NCI-H510A (cell line): Measurements from ENCODE around the gene WDR5.

Source experiments
- DNase-seq: peaks from one replicate; lab custom pipeline; 2025; lab: John Stamatoyannopoulos, UW

Gene WDR5

DNA sequence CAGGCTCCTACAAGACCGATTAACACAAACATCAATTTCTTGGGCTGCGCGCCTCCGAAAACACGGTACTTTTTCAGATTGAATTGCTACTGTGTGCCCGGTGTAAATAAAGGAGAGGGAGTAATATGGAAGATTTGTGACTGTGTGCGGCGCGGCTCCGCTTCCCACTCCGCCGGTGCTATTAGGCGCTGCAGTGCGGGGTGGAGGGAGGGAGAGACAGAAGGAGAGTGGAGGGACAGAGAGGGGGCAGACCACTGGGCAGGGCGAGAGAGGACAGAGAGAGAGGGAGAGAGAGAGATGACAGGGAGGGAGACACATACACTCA, 53.2 kb downstream of the WDR5 start:
- DNase-seq, result no peak

DNA sequence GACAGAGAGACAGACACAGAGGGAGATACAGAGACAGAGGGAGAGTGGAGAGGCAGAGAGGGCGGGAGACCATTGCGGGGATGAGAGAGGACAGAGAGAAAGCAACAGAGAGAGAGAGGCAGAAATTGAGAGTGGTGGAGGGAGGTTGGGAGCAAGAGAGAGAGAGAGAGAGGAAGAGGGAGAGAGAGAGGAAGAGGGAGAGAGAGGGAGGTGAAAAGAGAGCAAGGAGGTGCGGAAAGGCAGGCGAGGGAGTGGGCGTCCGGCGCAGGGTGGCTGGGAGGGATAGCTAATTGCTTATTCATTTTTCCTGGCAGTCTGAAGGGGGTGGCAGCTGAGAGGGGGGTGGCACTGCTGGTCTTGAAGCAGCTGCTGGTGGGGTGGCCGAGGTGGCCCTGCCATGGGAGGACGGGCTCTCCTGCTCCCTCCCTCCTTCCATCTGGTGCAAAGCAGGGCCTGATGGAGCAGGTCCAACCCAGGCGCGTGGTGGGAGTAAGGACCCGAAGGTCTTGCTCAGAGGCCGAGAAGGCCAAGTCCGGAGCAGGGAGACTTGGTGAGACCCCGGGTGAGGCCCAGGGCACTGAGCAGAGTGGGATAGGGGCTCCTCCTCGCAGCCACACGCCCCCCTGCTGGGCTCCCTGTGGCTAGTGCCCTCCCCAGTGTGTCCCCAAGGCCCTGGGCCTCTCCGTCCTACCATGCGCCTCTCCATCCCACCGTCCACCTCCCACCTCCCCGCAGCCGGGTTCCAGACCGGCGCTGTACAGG, 53.8 kb downstream of the WDR5 start:
- DNase-seq, result no peak

DNA sequence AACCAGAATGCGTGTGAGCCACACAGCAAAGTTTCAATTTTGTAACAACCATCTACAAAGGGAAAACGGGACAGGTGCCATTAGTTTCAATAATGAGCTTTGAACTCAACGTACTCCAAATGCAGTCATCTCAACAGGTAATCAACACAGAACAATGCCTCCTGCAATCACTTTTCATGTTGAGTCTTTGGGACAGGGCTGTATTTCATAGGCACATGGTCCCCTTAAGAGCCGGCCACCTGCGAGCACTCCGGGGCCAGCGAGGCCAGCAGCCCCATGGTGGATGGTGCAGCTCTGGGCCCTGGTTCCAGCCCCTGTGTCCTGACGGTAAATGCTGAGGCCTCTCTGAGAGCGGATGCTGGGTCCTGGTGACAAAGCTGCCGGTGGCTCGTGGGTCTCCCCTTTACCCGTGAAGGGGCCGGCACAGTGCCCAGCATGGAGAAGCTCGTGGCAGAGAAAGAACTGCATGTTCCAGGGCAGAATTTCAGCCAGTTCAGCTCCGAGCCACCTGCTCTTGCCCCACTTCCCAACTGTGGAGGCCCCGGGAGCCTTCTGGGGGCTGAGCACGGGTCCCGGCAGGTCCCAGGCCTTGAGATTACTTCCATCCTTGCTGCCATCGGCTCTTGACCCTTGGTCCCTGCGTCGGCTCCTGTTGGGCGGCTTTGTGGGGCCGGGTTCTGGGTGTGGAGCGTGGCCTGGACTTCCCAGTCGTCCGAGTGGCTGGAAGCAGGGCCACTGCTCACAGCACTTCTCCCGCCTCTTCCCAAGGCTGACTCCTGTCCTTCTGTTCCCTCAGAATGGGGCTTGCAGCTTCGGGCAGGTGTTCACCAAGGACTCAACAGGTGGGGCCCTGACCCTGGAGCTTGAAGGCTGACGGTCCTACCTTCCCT, 54.6 kb downstream of the WDR5 start:
- no peak for DNase-seq

DNA sequence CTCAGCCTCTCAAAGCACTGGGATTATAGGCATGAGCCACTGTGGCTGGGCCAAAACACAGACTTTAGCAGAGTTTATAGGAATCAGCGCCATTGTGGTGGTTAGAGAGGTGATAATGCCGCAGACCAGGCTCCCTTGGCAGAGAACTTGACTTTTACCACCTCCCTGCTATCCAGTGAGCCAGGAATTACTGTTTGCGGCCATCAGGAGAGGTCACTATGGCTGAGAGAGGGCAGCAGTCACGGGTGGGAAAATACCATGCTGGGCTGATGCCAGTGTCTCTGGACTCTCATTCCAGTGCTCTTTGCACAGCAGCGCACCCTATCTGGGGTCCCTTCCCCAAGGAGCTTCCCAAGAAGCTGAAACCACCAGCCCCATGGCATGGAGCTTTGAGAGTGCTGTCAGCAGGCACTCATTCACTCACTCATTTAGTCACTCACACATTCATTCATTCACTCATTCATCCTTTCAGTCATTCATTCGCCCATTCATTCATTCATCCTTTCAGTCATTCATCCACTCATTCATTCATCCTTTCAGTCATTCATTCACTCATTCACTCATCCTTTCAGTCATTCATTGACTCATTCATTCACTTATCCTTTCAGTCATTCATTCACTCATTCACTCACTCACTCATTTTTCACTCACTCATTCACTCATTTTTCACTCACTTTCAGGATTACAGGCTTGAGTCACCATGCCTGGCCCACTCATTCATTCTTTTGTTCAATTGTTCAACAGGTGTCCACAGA, 55.8 kb downstream of the WDR5 start:
- no peak for DNase-seq

DNA sequence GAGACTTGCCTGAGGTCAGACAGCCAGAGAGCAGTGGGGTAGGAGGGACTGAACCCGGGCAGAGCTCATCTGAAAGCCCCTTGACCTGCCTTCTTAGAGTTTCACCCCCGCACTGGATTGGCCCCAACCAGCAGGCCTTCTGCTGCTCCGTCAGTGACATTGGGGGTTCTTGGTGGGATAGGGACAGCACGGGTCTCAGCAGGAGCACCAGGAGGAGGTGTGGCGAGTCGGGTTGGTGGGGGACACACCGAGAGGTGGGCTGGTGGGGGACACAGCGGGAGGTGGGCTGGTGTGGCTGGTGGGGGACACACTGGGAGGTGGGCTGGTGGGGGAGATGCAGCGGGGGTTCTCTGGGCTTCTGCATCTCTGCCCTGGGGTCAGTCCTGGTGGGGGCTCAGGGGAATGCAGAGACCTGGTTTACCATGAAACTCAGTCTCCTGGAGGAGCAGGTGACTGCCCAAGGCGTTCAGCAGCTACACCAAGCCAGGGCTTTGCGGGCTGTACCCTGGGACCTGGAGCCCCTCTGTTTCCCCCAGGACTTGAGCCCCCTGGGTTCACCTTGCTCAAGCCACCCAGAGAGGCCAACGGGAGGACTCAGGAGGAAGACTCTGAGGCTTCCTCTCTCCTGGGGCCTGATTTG, 56.5 kb downstream of the WDR5 start:
- DNase-seq, result no peak

DNA sequence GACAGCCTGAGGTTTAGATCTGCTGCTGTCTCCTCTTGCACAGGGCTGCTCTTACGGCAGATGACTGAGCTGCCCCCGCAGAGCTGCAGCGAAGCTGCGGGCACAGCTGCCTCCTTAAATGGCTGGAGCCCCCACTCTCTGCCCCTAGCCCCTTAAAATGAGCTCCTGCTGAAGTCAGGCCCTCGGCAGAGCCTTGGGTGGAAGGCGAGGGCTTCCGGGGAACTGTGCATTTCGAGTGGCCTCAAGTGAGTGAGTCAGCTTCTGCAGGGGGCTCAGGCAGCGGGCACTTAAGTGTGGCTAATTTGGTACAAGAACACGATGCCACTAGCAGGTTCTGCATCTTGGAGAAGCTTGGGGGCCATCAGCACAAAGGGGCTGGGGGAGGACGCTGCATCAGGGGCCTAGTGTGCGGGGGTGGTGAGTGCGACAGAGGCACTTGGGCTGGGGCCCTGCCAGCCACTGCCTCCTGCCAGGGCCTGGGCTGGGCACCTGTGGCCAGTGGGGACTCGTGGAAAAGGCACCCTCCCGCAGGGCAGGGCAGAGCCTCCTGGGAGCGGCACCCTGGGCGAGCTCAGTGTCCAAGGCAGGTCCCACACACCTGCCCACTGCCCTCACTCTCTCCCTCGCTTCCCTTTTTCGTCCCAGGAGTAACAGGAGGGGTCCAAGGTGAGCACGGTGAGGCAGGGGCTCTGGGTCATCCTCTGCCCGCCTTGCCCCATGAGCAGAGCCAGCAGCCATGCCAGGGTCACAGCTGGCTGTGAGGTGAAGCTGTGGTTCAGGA, 57.3 kb downstream of the WDR5 start:
- DNase-seq, result no peak

DNA sequence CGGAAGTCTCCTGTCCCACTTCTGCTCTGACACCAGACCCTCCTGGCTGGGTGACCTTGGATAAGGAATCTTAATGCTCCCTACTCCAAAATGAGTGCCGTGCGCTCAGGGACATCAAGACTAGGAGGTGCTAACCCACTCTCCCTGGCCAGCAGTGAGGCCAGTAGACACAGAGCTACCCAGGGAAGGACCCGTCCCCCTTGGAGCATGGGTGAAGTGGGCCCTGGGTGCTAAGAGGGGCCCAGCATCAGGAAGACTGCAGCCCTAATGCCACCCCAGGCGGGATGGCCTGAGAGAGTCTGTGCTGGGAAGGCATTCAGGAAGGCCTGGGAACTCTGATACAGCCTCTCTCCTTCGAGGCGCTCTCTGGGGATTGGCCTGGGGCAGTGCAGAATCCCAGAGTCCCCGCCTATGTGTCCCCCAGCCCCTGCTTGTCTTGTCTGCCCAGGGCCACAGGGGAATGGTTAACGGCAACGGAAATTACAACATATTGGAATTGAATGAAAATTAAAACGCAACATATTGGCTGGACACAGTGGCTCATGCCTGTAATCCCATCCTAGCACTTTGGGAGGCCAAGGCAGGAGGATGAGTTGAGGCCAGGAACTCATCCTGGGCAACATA, 58.1 kb downstream of the WDR5 start:
- no peak for DNase-seq

DNA sequence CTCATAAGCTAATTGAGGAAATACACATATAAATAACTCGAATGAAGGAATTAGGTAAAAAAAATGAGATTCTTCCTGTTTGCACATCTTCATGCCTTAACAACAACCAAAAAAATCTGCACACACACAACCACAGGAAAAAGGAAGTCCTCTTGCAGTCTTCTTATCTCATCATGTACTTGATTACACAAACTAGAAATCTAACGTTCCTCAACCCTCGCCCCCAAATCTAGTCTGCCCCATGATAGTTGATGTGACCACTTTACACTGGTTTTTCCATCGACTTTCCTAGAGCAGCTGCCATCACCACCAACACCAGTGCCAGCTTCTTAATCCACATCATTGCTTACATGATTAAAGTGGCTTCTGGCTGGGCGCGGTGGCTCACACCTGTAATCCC, 59.7 kb downstream of the WDR5 start:
- no peak for DNase-seq

DNA sequence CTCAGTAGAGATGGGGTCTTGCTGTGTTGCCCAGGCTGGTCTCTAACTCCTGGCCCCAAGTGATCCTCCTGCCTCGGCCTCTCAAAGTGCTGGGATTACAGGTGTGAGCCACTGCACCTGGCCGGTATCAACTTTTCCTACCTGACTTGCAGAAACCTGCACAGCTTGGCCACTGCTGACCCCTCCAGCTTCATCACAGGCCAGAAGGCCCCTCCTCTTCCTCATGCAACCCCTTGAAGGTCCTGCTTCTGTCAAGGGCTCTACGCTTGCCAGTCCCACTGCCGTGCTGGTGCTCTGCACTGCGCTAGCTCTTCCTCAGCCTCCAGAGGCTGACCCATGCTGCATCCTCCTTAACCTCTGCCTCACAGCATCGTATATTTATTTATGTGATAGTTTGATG, 61.0 kb downstream of the WDR5 start:
- DNase-seq, result no peak

DNA sequence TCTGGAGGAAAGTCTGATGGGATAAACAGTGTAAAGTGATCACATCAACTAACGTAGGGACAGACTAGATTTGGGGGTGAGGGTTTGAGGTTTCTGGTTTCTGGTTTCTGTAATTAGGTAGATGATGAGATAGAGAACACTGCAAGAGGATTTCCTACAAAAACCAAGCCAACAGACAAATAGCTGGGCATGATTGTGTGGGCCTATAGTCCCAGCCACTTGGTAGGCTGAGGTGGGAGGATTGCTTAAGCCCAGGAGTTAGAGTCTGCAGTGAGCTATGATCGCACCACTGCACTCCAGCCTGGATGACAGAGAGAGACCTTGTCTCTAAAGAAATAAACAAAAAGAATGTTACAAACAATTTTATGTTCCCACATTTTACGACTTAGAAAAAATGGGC, 62.9 kb downstream of the WDR5 start:
- DNase-seq, result no peak

DNA sequence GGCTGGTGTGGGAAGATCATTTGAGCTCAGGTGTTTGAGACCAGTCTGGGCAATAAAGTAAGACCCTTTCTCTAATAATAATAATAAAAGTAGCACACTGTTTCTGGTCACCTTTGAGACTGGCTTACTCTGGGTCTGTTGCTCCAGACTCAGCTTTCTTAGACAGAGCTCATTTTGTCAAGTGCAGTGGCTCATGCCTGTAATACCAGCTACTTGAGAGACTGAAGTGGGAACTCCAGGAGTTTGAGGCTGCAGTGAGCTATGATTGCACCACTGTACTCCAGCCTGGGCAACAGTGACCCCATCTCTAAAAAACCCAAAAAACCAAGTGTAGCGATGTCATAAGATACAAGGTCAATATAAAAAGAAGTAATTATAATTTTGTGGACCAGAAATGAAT, 64.8 kb downstream of the WDR5 start:
- no peak for DNase-seq

DNA sequence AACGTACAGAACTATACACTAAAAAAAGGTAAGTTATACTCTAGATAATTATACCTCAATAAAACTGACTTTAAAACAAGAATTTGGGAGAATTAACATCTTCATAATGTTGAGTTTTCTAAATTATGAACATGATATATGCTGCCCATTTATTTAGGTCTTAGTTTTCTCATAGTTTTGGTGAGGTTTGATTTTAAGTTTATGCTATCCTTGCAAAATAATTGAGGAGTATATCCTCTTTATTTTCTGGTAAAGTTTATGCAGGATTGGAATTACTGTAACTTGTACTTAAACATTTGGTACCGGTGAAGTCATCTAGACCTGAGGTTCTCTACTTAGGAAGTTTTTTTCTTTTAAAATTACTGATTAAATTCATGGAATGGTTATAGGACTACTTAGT, 67.3 kb downstream of the WDR5 start:
- DNase-seq, result no peak

DNA sequence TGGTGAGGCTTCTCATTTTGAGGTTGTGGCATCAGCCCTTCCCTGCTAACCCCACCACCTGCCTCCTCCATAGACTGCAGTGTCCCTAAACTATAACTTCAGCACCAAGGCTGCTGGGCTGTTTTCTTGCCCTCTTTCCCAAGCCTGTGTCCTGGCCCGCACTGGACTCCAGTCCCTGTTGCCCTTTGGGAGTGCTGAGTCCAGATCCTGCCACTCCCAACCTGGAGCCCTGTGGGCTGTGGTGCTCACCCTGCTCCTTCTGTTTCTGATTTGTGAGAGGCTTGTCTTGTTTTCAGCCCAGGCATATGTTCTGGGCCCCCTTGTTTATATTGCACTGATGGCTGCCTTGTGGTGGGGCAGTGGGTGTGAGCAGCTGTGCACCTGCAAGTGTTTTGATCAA, 68.2 kb downstream of the WDR5 start:
- no peak for DNase-seq

DNA sequence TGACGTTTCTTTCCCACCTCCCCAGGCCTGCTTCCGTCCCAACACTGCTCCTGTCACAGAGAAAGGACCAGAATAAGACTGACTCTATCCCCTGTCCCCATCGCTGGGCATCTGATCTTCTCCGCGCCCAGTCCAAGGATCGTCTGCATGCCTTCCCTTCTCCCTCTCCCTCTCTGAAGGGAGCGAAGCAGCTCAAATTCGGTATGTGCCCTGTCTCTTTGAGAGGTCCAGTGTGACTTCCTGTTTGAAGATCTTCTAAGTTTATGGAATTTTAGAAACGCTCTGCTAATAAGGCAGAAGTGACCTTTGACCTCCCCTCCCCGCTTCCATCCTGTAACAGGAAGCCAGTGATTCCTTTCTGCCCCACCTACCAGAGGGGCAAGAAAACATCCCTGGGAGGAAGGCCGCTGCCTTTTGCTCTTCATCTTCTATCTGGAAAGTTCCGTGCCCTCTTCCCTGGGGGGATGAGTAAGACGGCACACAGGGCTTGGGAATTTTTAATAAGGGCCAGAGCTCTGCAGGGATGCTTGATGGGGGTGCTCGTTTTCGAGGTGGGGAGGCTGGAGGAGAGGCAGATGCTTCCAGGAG, 69.2 kb downstream of the WDR5 start:
- DNase-seq, result no peak

DNA sequence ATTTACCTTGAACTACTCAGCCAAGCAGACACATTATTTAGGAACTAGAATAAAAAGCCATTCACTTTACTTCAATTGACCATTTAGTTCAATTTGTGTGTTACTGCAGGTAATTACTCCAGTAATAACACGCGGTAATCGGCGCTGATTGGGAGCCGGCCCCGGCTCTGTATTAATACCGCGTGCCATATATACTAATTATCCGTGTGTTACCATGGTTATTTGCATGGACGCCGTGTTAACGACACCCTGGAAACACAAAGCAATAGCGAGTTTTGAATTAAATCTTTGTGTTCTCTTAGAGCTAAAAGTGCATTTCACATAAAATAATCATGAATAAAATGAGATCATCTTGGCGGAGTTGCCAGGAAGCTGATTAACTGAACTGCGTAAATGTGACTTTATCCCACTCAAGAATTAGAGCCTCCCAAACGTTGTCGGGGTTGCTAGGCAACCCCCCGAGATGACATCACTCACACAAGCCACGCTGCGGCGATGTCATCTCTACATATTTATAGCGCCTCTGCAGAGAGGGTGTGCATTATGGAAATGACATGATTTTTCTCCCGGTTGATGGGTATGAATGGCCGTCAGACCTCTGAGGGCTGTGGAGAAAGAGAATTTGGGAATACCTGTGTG, 69.9 kb downstream of the WDR5 start:
- no peak for DNase-seq

DNA sequence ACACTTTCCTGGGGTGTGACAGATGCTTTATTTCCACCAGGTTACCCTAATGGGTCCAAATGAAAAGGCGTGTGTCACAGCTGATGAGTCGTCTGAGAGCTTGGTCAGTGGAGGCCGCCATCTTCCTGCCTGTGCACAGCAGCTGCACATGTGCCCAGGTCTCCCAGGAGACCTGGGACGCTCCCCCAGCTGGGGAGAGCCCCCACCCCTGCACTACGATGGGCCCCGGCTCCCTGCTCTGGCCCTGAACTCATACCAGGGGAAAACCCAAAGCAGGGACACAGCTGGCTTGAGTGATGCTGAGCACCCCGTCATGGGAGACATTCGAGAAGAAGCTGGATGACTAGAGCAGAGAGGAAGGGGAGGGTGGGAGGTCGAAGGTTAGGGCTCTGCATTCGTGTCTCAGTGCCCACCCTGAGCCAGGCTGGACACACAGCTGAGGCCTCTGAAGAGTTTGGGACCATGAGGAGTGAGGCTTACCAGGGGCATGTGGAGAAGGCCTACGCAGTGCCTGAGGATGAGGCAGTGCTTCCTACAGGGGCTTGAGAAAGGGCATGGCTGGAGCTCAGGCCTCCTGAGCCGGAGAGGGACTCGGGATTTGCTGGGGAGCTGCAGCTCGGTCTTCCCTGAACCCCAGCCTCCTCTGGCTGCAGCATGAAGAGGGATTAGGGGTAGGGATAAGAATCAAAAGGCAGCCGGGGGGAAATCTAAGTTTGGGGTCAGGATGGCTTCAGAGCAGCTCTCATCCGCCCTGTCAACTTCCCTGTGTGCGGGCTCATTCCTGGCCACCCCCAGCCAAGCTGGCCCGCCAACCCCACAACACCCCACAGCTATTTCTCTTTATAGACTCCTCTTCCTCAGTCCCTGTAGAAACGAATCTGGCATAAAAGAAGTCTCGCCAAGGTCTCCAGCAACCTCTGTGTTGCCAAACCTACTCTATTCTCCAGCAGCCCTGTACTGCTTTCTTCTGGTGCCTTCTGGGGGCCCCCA, 70.7 kb downstream of the WDR5 start:
- DNase-seq, result no peak

DNA sequence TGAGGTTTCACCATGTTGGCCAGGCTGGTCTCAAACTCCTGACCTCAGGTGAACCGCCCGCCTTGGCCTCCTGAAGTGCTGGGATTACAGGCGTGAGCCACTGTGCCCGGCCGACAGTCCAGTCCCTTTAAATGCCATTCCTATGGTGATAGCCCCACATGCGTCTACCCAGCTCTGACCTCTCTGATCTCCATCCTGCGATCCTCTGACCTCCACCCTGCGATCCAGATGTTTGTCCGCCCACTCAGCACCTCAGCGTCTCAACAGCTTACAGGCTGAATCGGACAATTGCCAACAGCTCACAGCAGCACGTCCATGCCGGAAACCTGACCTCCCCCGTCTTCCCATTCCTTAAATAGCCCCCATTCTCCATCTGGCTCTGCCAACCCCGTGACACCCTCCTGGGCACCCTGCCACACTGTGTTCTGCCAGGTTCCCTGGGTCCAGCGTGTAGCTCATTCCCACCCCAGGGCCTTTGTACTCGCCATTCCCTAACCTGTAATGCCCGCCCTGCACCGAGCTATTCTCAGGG, 72.5 kb downstream of the WDR5 start:
- no peak for DNase-seq

DNA sequence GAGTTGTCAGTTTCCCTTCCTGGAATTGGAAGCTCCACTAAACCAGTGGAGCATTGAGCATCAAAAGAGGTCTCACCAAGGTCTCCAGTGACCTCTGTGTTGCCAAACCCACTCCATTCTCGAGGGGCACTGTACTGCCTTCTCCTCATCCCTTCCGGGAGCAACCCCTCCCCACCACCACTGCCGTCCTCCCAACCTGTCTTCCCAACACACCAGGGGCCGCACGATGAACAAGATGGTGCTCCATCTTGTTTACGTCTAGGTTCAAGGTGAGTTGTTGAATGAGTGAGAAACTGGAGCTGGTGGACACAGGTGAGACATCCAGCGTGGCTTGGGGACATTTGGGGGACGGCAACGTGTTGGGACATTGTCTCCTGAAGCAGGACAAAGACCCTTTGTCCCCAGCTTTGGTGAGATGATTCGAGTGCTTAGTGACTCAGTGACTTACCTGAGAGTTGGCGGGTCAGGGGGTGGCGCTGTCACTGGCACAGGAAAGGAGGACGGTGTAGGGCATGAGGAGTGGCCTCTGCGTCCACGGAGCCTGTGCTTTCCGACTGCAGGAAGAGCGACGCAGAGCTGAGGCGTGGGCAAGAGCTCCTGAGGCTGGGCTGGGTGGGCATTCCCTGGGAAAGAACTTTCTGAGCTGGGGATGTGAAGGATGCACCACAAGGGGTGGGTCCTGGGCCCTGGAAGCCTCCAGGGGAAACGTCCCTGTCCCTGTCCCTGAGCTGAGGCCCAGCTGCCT, 73.3 kb downstream of the WDR5 start:
- DNase-seq, result no peak
